Umbilical cord (tissue), 2 donors: ENCODE measurements around the gene DDA1. TPM values are rescaled to one million over a fixed set of nuclear protein-coding genes. Genes with fewer than 3 reads are reported as not detected.
"Not testable (repeated sequence)": the region's sequence is repeated elsewhere in the genome, so short reads cannot be mapped to it uniquely, and the experiment has no call there.

Experiments used
- DNase-seq: peaks from one replicate; pipeline ENCODE4 v3.0.0-alpha.2; 2015; ENCODE audit warnings: low spot score
- total RNA-seq: library from RNA; depleted of rRNA; stranded (reverse); fragments of >200 nt; gene quantifications from one replicate; pipeline ENCODE4 v1.2.3, GENCODE V29; 2014; ENCODE audit warnings: low replicate concordance; ENCODE audit not compliant: insufficient read depth

DDA1 gene
- total RNA-seq, 1 donor from 2014 or later = 6.5 TPM

DNA sequence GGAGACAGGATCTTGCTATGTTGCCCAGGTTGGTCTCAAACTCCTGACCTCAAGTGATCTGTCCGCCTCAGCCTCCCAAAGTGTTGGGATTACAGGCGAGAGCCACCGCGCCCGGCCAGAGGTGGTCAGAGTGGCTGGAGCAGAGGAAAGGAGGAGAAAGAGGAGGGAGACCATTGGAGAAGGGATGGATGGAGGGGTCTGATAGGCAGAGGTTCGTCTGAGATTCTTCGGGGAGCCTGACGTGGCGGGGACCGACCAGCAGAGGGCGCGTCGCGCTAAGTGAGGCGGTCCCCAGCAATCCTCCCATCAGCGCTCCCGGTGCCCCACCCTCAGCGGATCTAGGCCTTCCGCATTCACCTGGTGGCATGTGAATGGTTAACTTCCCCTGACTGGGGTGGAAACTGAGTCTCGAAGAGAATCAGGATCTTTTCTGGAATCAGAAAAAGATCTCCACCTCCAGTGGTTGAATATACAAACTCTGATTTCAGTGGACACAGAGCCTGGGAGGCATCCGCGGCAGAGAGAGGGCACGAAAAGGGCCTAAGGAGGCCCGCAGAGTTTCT, 36.8 kb downstream of the DDA1 start:
- peak; percentile 64 for DNase-seq

DNA sequence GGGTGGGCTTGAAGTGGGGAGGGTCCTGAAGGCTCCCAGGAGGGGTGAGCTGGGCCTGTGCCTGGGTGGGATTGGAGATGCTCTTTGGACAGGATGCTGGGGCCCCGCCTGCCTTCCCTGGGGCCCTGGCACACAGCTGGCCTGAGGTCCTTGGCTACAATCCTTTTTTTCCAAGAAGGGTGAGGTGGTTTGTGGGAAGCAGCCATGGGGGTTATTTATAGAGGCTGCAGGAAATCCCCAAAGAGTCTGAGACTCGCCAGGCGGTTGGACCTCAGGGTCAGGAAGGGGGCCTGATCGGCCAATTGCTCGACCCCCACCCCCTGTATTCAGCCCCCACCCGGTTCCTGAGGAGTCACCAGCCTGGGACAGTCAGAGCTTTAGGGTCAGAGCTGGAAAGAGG, 38.0 kb downstream of the DDA1 start:
- peak; percentile 33 for DNase-seq

DNA sequence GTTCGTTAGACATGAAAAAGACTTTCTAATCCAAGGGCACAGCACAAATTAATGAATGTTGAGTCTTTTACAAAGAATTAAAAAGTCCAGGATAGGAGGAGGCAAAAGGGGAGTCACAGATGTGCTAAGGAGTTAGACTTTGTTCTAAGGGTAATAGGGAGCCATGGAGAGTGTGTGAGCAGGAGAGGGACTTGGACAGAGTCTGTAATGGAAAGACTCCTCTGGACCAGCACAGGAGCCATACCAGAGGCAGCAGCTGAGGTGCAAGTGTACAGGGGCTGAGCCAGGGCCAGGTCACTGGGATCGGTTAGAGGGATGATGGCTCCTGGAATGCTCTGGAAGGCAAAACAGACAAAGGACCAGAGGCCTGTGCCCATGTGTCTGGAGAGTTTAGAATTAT, 38.5 kb downstream of the DDA1 start:
- no peak for DNase-seq

DNA sequence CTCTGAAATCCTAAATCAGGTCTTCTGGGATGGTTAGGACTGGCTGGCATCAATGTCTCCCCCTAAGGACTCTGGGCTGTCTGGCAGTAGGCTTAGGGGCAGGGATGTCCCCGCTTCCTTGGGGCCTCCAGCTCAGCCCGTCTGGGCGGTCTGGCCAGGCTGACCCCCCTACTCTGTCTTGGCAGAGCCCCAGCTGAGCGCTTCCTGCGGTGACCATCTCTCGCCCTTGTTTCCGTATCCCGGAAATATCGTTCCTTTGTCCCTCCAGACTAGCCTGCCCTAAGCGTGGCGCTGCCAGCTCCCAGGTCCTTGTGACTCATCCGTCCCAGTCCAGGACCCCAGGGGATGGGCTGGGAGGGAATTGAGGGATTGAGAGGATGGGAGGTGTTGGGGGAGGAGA, 39.3 kb downstream of the DDA1 start:
- DNase-seq = peak; percentile 74

DNA sequence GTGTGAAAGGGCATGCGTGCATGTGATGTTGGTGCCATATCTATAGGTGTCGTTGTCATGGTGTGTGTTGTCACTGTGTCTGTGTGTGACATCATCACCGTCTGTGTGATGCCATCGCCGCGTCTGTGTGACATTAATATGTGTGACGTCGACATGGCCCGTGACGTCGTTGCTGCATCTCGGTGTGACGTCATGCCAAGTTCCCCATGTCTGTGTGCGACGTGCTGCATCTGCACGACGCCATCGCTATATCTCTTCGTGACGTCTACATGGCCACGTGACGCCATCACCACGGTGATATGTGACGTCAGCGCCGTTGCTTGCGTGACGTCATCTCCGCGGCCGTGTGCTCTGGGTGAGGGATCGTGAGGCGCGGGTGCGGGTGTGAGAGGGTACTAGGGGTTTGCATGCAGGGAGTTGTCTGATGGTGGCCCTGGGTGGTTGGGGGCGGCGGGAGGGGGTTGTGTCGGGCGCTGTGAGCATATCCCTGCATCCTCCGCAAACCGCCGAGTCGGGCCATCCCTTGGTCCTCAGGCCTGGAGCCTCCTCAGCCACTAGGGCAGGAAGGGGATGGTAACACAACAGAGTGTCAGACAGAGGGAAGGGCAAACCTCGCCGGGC, 42.6 kb downstream of the DDA1 start:
- DNase-seq = no peak

DNA sequence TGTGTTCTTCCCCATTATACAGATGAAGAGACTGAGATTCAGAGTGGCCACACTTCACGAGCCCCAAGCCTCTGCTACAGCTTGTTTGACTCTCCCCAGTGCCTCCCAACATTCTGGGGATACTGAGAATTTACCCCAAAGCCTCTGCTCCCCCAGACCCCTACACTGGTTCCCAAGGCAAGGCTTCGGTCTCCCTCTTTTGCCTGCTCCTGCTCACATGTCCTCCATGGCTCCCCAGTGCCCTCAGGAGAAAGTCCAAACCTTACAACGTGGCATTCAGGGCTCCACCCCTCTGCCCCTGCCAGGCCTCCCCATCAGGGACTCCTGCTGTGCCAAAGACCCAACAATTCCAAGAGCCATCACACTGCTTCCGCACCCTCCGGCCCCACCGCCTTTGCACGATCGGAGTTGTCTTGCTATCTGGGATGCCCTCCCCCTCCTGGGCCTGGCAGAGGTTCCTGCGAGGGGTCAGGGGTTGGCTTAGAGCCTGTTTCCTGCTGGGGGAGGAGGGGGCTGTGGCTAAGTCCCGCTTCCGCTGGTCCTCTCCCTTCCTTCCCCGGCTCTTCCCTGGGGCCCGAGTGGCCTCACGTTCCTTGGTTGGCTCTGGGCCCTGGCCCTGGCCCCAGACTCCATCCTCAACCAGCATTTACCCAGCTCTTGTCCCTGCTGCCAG, 43.4 kb downstream of the DDA1 start:
- peak; percentile 22 for DNase-seq

DNA sequence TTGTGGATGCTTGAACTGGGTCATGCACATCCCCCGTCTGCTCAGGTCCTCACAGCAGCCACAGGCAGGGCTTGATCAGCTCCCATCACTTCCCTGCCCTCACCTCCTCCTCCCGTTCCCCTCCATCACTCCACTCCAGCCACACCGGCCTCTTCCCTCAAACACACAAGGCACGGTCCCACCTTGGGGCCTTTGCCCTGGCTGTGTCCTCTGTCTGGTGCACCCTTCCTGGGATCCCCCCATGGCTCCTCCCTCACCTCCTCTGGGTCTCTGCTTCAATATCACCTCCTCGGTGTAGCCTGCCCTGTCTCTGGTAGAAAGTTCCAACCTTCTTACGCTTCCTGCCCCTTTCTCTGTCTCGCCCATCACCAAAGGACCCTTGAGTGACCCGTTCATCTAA, 44.0 kb downstream of the DDA1 start:
- DNase-seq = no peak

DNA sequence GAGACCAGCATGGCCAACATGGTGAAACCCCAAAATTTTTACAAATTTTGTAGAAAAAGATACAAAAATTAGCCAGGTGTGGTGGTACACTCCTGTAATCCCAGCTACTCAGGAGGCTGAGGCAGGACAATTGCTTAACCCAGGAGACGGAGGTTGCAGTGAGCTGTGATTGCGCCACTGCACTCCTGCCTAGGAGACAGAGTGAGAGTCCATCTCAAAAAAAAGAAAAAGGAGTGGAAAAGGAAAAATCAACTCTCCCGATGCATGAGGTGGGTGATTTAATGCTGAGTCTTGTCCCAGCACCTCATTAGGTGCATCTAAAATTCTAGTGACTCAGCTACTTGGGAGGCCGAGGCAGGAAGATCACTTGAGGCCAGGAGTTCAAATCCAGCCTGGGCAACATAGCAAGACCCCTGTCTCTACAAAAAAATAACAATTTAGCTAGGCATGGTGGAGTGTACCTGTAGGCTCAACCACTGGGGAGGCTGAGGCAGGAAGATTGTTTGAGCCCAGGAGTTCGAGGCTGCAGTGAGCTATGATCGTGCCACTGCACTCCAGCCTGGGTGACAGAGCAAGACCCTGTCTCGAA, 47.8 kb downstream of the DDA1 start:
- no peak for DNase-seq

DNA sequence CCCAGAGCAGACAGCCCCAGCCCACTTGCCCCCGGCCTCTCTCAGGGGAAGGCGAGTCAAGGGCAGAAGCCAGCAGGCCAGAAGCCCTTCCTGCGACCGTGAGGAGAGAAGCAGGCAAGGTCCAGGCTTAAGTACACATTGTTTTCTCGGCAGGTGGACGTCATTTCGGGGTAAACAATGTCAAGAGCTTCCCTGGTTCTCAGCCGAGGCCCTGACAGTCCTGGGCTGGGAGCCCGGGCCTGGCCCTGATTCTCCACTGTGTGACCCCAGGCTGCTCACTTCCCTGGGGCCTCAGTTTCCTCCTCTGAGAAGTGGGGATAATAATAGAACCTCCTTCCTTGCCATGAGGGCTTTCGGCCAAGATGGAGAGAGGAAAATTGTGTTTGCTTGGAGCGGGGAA, 48.4 kb downstream of the DDA1 start:
- no peak for DNase-seq

DNA sequence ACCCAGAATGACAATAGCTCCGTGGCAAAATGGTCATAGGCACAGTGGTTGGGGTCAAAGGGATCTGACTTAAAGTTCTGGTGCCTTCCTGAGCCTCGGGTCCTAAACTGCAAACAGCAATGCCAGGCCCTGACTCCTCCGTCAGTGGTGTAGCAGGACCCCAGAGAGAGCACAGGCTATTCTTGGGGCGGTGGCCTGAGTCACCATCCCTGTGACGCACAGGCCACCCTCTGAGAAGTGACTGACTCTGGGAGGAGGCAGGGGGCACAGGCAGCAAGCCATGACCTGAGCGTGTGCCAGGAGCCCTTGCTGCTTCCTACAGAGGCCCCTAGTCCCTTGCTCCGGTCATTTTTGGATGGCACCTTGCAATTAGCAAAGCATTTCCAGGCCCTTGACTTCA, 49.0 kb downstream of the DDA1 start:
- DNase-seq = no peak

DNA sequence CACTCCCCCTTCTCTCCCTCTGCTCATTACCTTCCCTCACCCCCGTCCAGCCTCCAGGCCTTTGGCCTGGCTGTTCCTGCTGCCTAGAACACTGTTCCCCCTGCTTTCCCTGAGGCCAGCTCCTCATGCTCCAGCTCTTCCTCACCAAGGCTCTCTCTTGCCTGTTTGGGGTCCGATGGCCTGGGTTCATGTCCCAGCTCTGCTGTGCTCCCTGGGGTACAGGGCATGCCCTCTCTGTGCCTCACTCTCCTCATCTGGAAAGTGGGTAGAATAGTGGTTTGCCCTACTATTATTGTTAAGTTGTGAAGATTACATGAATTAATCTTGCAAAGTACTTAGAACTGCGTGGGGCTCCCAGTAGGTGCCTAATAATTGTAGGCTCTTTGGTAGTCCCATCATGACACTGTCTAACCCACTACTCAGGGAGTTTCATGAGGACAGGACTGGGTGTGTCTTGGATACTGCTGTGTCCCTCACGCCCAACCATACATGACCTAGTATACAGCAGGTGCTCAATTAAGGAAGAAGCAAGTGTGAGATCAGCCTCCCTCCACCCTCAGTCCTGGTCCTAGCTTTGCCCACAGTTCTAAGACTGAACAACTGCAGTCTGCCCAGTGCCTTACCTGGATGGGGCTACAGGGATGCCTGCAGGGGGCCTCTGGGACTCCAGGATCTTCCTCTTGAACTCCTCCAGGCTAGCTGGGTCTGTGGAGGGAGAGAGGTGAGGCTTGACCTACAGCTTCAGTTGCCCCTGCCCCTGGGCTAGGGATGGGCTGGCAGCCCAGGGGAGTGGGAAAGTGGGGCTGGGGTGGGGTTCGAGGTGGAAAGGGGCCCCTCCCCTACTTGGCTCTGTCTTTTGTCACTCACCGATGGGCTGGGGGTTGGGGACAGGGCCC, 50.8 kb downstream of the DDA1 start:
- no peak for DNase-seq

DNA sequence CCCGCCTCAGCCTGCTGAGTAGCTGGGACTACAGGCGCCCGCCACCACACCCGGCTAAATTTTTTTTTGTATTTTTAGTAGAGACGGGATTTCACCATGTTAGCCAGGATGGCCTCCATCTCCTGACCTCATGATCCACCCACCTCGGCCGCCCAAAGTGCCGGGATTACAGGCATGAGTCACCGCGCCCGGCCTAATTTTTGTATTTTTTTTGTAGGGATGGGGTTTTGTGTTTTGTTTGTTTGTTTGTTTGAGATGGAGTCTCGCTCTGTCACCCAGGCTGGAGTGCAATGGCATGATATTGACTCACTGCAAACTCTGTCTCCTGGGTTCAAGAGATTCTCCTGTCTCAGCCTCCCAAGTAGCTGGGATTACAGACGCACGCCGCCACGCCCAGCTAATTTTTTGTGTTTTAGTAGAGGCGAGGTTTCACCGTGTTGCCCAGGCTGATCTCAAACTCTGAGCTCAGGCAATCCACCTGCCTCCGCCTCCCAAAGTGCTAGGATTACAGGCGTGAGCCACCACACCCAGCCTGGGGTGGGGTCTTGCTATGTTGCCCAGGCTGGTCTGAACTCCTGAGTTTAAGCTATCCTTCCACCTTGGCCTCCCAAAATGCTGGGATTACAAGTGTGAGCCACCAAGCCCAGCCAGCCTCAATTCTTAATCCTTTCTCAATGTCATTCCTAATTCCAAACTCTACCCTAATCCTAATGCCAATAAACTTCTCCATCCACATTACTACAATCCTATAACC, 54.7 kb downstream of the DDA1 start:
- DNase-seq = not testable (repeated sequence)

DNA sequence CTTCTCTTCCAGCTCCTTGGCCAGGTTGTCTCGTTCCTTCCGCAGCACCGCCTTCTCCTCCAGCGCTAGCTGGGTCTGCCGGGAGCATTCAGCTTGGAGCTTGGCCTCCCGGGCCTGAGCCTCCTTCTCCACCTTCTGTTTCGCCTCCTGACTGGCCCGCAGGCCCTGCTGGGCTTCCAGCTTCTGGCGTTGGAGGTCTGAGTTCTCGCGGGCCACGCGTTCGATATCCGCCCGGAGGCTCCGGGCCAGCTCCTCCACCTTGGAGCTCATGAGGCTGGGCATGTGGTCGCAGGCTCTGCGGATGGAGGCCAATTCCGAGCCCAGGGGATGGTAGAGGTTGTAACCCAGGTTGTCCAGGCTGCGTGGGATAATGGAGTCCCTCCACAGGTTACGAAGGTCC, 56.0 kb downstream of the DDA1 start:
- no peak for DNase-seq

DNA sequence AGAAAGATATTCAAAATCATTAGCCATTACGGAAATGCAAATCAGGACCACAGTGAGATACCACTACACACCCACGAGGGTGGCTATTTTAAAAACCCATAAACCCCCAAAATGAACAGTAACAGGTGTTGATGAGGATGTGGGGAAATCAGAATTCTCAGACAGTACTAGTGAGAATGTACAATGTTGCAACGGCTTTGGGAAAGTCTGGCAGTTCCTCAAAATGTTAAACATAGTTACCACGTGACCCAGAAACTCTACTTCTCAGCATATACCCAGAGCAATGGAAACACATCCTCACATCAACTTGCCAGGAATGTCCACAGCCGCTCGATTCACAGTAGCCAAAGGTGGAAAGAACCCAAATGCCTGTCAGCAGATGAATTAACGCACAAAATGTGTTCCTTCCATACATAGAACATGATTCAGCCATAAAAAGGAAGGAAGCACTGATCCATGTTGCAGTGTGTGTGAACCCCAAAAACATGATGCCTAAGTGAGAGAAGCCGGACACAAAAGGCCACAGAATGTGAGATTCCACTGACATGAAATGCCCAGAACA, 60.7 kb downstream of the DDA1 start:
- peak; percentile 52 for DNase-seq

Other genes starting within 250 kb of the DDA1 start
- 7.5 TPM for gene HAUS8, start 234.1 kb upstream of the DDA1 start, total RNA-seq
- gene MYO9B, start 233.8 kb upstream of the DDA1 start, total RNA-seq = 80.7 TPM
- gene USE1, start 94.2 kb upstream of the DDA1 start, total RNA-seq = 11.1 TPM
- gene OCEL1, start 83.3 kb upstream of the DDA1 start, total RNA-seq = 3.4 TPM
- gene NR2F6, start 63.6 kb upstream of the DDA1 start, total RNA-seq = 20.0 TPM
- 1.2 TPM for gene USHBP1, start 44.8 kb upstream of the DDA1 start, total RNA-seq
- 45.3 TPM for gene BABAM1, start 42.1 kb upstream of the DDA1 start, total RNA-seq
- not detected for gene ANKLE1, start 27.7 kb upstream of the DDA1 start, total RNA-seq
- gene ABHD8, start 6.1 kb upstream of the DDA1 start, total RNA-seq = 8.7 TPM
- gene MRPL34, start 3.7 kb upstream of the DDA1 start, total RNA-seq = 18.5 TPM
- gene ANO8, start 25.3 kb downstream of the DDA1 start, total RNA-seq = 3.9 TPM
- 13.7 TPM for gene GTPBP3, start 28.0 kb downstream of the DDA1 start, total RNA-seq
- gene PLVAP, start 67.8 kb downstream of the DDA1 start, total RNA-seq = 6.5 TPM
- not detected for gene CCDC194, start 84.6 kb downstream of the DDA1 start, total RNA-seq
- gene BST2, start 96.1 kb downstream of the DDA1 start, total RNA-seq = 35.2 TPM
- gene MVB12A, start 110.5 kb downstream of the DDA1 start, total RNA-seq = 46.2 TPM
- not detected for gene TMEM221, start 139.1 kb downstream of the DDA1 start, total RNA-seq
- gene NXNL1, start 151.4 kb downstream of the DDA1 start, total RNA-seq = not detected
- 15.4 TPM for gene SLC27A1, start 161.0 kb downstream of the DDA1 start, total RNA-seq
- 29.6 TPM for gene PGLS, start 202.1 kb downstream of the DDA1 start, total RNA-seq
- 61.4 TPM for gene COLGALT1, start 246.1 kb downstream of the DDA1 start, total RNA-seq